Retinal pigment epithelial cell (primary cell): Measurements from ENCODE around the gene USF1.
"Not testable (repeated sequence)": the region's sequence is repeated elsewhere in the genome, so short reads cannot be mapped to it uniquely, and the experiment has no call there.

Experiments
- DNase-seq: peaks from one replicate; pipeline ENCODE4 v3.0.0-alpha.2; 2010; ENCODE audit warnings: low read depth
- H3K4me3 ChIP-seq: 2 replicates; pipeline ENCODE4 v1.5.1; 2011; ENCODE audit warnings: mild to moderate bottlenecking, low read length, control low read depth, moderate library complexity
- CTCF ChIP-seq: conservative IDR thresholded peaks from 2 replicates; pipeline ENCODE4 v1.5.1; 2011; ENCODE audit warnings: low read depth, low read length, control low read depth, inconsistent platforms

USF1 gene

DNA sequence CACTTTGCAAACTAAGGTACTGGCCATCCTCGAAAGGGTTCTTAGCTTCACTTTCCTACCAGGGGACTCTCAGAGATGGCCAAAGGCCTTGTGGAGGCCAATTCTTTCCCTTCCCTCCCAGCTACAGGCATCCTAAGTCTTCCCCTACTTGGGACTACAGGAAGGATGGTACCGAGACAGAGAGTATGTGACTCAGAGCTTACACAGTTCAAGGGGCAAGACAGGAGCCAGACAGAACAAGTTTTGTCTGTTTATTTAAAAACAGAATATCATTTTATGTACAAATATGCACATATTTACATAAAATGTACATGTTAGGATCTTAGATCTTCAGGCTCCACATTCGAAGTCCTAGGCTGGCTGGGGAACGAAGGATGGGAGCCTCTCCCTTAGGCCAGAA lies 25.0 kb upstream of the USF1 start:
- TF ChIP-seq CTCF: no peak
- no peak for DNase-seq
- H3K4me3 ChIP-seq: no peak overlapping the region

DNA sequence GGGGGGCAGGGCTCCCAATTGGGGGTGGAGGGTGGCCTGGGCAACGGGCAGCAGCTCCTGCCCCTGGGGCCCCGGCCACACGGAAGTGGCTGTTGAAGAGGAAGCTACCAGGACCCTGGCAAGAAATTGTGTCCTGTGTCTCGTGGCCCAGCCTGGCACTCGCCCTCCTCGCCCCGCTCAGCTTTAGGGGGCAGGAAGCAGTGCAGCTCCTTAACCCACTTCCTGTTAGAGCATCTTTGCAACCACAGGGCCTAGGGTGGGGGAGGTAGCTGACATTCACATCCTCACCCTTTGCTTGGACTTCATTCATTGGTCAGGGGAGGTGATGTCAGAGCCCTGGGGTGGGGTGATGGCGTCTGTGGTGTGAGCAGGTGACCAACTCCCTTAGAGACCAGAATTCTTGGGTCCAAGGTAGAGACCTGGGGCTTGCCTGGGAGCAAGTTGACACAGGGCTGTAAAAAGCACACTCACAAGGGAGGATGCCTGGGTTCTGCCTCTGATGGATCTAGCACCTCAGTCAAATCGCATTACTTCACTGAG lies 24.0 kb upstream of the USF1 start, which contains the start of gene ARHGAP30:
Gene ARHGAP30 (minus strand): TSS at position 161 of the 540 bp plus-strand sequence. CDS start 267 bp downstream, outside the sequence.
- TF ChIP-seq CTCF: no peak
- H3K4me3 ChIP-seq: no peak within 1 kb of the TSS
- no peak for DNase-seq

DNA sequence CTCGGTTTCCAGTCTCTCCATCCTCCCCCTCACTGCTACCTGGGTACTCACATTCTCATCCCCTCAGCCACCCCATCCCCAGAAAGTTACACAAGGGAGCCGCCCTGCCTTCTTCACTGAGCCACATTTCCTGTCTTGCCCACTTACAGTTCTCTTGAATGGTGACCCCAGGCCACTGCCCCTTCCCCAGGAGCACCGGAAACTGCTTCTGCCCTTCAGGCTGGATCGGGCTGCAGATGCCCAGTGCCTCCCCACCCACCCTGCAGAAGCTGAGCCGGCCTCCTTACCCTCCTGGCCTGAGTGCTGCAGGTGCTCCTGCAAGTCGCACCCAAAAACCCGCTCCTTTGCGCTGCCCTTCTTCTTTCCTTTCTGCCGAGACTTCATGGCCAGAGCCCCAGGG lies 23.5 kb upstream of the USF1 start:
- no peak for TF ChIP-seq CTCF
- no peak overlapping the region for H3K4me3 ChIP-seq
- no peak for DNase-seq

DNA sequence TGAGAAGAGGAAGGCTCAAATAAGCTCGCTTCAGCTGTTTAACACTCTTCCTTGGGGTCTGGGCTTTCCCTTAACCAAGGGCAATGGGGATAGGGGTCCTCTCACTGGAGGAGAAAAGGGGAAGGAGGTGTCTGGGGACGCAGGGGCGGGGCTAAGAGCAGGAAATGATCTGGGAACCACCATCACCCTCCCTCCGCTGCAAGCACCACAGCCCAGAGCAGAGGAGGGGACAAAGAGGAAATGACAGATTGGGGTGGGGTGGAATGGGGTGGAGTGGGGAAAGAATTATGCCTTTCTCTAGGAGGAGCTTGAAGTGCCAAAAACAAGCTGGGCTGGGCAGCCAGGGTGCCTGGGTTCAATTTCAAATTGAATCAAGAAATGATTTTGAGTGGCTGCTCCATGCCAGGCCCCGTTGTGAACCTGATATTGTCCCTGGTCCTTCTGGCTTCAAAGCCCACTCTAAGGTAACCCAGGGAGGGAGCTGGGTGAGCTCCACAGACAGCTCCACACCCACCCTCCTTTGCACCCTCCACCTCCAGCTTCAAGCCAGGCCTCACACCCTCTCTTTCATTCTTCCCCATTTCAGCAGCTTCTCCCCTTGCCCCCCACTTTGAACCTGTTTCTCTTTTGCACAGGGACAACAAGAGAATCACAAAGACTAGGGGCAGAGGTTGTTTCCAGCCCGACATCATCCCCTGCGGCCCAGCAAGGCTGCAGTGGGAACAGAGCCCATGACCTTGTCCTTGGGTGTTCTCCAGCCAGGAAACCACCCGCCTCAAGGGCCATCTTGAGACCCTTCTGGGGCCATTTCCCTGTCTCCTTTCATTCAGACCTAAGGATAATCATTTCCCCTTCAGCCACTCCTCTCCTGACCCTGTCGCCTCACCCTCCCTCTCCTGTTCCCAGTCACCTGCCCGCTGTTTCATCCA lies 22.8 kb upstream of the USF1 start:
- DNase-seq: no peak
- H3K4me3 ChIP-seq: no peak overlapping the region
- no peak for TF ChIP-seq CTCF

GRCh38 chr1:161066694-161067093 lies 20.9 kb upstream of the USF1 start:
- H3K4me3 ChIP-seq: no peak overlapping the region
- no peak for DNase-seq

DNA sequence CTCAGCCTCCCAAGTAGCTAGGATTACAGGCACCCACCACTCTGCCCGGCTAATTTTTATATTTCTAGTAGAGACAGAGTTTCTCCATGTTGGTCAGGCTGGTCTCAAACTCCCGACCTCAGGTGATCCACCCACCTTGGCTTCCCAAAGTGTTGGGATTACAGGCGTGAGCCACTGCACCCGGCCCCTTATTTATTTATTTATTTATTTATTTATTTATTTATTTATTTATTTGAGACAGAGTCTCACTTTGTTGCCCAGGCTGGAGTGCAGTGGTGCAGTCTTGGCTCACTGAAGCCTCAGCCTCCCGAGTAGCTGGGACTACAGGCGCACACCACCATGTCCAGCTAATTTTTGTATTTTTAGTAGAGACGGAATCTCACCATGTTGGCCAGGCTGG lies 19.9 kb upstream of the USF1 start:
- not testable (repeated sequence) for DNase-seq, H3K4me3 ChIP-seq

More at GRCh38 chr1:161066694-161067093, 20.9 kb upstream of the USF1 start:
- no peak for TF ChIP-seq CTCF

DNA sequence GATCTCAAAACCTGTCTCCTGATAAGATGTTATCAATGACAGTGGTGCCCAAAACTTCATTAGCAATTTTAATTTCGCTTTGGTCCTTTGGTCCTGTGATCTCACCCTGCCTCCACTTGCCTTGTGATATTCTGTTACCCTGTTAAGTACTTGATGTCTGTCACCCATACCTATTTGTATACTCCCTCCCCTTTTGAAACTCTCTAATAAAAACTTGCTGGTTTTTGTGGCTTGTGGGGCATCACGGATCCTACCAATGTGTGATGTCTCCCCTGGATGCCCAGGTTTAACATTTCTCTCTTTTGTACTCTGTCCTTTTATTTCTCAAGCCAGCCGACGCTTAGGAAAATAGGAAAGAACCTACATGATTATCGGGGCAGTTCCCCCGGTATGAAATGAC lies 18.2 kb upstream of the USF1 start:
- not testable (repeated sequence) for H3K4me3 ChIP-seq, DNase-seq

DNA sequence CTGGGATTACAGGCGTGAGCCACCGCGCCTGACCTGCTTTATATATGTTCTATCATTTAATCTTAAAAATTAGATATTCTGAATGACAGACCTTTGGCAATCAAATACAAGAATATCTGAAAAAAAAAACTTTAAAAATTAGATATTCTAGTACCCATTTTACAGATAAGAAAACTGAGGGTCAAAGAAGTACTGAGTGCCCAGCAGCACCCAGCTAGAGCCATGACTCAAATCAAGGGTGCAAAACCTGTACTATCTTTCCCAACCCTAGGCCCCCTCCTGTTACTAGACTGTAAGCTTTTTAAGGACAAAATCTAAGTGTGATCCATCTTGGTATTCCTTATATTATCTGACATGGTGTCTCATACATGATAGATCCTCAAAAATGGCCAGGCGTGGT lies 15.6 kb upstream of the USF1 start:
- no peak for DNase-seq
- no peak overlapping the region for H3K4me3 ChIP-seq
- no peak for TF ChIP-seq CTCF
